GM08714 (cell line): ENCODE results near the gene EXOSC6.
"Not testable (repeated sequence)": the region's sequence is repeated elsewhere in the genome, so short reads cannot be mapped to it uniquely, and the experiment has no call there.

Experiments
- H3K4me3 ChIP-seq: fragments of 200-500 bp; sonication (Bioruptor generic); 2 replicates; pipeline ENCODE4 v1.5.1; 2014; ENCODE audit warnings: mild to moderate bottlenecking, low read length, inconsistent platforms

EXOSC6 gene

GRCh38 chr16:70222574-70222973 is 29.2 kb downstream of the EXOSC6 start:
- H3K4me3 ChIP-seq, result not testable (repeated sequence)

- not testable (repeated sequence) for H3K4me3 ChIP-seq
Measured at GRCh38 chr16:70218586-70218985, 33.2 kb downstream of the EXOSC6 start.

DNA sequence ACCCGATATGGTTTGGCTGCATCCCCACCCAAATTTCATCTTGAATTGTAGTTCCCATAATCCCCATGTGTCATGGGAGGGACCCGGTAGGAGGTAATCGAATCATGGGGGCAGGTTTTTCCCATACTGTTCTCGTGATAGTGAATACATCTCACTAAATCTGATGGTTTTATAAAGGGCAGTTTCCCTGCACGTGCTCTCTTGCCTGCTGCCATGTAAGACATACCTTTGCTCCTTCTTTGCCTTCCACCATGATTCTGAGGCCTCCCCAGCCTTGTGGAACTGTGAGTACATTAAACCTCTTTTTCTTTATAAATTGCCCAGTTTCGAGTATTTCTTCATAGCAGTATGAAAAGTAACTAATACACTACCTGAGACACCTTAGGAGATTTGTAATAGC is 45.4 kb downstream of the EXOSC6 start:
- not testable (repeated sequence) for H3K4me3 ChIP-seq

DNA sequence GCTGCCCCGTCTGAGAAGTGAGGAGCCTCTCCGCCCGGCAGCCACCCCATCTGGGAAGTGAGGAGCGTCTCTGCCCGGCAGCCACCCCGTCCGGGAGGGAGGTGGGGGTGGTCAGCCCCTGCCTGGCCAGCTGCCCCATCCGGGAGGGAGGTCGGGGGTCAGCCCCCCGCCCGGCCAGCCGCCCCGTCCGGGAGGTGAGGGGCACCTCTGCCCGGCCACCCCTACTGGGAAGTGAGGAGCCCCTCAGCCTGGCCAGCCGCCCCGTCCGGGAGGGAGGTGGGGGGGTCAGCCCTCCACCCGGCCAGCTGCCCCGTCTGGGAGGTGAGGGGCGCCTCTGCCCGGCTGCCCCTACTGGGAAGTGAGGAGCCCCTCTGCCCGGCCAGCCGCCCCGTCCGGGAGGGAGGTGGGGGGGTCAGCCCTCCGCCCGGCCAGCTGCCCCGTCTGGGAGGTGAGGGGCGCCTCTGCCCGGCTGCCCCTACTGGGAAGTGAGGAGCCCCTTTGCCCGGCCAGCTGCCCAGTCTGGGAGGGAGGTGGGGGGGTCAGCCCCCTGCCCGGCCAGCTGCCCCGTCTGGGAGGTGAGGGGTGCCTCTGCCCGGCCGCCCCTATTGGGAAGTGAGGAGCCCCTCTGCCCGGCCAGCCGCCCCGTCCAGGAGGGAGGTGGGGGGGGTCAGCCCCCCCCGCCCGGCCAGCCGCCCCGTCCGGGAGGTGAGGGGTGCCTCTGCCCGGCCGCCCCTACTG is 46.9 kb downstream of the EXOSC6 start:
- H3K4me3 ChIP-seq, result not testable (repeated sequence)

DNA sequence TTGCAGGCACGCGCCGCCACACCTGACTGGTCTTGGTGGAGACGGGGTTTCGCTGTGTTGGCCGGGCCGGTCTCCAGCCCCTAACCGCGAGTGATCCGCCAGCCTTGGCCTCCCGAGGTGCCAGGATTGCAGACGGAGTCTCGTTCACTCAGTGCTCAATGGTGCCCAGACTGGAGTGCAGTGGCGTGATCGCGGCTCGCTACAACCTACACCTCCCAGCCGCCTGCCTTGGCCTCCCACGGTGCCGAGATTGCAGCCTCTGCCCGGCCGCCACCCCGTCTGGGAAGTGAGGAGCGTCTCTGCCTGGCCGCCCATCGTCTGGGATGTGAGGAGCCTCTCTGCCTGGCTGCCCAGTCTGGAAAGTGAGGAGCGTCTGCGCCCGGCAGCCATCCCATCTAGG is 47.7 kb downstream of the EXOSC6 start:
- not testable (repeated sequence) for H3K4me3 ChIP-seq

DNA sequence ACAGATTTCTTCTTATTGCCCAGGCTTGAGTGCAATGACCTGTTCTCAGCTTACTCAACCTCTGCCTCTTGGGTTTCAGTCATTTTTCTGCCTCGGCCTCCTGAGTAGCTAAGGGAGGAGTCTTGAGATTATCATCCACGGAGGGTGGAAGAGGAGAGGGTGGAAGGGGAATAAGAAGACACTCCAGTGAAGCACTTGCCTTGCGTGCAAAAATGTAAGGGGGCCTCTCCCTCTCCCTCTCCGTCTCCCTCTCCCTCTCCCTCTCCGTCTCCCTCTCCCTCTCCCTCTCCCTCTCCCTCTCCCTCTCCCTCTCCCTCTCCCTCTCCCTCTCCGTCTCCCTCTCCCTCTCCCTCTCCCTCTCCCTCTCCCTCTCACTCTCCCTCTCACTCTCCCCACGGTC is 48.2 kb downstream of the EXOSC6 start:
- H3K4me3 ChIP-seq, result not testable (repeated sequence)

DNA sequence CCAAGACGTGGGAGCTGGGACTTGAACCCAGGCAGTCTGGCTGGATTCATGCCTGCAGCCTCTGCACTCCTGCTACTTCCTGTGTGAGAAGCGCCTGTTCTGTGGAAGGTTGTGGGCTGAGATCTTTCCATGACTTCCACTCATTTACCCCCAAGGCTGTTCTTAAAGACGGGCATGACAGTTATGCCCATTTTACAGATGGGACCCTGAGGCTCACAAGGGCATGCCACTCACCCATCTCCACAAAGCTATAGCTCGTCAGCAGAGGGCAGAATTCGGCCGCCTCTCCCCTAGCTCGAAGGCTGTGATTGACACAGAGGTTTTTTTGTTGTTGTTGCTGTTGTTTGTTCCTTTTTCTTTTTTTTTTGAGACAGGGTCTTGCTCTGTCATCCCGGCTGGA is 51.7 kb downstream of the EXOSC6 start:
- not testable (repeated sequence) for H3K4me3 ChIP-seq

DNA sequence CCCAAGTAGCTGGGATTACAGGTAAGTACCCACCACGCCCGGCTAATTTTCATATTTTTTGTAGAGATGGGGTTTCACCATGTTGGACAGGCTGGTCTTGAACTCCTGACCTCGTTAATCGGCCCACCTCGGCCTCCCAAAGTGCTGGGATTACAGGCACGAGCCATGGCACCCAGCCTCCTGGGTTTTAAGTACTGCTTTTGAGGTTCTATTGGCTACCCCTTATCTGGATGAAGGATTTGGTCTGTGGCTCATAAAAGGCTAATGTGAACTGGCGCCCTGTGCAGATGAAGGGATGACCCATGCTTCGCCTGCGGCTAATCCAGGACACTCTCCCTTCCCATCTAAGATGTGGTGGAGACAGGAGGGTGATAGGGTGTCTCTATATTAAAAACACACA is 52.6 kb downstream of the EXOSC6 start:
- H3K4me3 ChIP-seq, result not testable (repeated sequence)

DNA sequence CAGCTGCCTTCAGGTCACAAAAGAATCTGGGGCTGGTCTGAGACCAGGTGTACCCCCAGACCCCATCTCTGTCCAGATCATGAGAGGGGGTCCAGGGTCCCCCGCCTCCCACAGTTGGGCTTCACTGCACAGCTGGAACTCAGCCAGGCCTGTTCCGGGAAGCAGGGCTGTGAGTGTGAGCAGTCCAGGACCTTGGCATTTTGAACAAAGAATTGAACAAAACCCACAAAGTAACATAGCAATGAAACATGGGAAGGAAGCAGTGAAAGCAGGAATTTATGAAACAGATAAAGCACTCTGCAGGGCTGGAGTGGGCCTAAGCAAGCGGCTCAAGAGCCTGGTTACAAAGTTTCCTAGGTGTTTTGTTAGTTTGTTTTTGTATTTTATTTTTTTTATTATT is 53.1 kb downstream of the EXOSC6 start:
- H3K4me3 ChIP-seq, result not testable (repeated sequence)

DNA sequence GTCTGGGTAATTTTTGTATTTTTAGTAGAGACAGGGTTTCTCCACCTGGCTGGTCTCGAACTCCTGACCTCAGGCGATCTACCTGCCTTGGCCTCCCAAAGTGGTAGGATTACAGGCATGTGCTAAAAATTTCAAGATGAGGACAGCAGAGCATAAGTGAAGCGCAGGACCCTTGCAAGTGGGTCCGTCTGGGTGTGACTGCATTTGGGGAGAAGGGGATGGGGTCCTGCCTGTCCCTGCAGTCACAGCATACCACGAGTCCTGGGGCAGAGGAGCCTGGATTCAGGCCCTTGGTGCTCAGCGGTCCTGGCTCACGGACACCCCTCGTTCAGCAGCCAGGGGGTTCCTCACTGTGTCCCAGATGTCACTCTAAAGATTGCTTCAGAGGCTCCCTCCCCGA is 53.5 kb downstream of the EXOSC6 start:
- H3K4me3 ChIP-seq, result not testable (repeated sequence)

GRCh38 chr16:70197611-70198010 is 54.1 kb downstream of the EXOSC6 start:
- not testable (repeated sequence) for H3K4me3 ChIP-seq
